GM12872 (cell line): Measurements from ENCODE around the gene SLC4A7.

Source experiments
- TF ChIP-seq, protein P1 (sequence below): IDR thresholded peaks from 3 replicates; pipeline ENCODE4 v1.5.1; 2011; ENCODE audit warnings: low read depth, mild to moderate bottlenecking, low read length, moderate library complexity; ENCODE audit not compliant: insufficient read depth

The SLC4A7 gene

DNA sequence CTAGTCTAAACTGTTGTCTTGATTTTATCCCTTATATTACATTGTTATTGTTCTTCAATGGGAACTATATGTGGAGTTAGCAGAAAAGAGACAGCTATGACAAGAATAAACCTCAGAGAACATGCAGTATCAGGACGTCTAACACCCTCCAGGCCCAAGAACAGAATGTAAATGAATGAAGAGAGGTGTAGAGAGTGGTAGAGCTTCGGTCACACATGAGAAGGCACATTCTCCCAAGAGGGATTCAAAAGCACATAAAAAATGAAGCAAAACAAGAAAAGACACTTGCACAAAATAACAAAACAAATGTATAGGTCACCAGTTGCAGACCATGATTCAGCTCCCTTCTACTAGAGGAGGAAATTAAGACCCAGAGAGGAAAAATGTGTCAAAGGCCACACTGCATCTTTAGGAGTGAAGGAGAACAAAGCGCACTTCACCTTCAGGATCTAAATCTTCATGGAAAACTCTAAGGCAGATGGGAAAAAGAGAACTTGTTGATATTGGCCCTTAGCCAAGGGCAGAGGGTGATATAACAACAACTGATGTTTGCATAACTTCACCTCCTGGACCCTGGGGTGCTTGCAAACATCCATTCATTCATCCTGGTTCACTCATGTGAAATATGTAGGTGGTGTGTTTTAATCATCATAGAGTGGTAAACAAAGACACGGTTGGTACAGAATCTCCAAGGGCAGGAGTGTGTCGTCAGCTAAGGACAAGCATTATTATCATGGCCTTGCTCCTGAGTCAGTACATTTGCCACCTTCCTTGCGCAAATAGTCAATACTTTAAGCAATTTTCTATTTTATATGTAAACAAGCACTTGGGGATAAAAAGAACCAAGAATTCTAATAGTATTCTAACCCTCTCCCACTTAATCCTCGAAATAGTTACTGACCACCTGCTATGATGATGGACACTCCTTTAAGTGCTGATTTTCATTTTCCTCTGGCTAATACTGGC lies 123.8 kb downstream of the SLC4A7 start:
- TF ChIP-seq, protein P1, sequence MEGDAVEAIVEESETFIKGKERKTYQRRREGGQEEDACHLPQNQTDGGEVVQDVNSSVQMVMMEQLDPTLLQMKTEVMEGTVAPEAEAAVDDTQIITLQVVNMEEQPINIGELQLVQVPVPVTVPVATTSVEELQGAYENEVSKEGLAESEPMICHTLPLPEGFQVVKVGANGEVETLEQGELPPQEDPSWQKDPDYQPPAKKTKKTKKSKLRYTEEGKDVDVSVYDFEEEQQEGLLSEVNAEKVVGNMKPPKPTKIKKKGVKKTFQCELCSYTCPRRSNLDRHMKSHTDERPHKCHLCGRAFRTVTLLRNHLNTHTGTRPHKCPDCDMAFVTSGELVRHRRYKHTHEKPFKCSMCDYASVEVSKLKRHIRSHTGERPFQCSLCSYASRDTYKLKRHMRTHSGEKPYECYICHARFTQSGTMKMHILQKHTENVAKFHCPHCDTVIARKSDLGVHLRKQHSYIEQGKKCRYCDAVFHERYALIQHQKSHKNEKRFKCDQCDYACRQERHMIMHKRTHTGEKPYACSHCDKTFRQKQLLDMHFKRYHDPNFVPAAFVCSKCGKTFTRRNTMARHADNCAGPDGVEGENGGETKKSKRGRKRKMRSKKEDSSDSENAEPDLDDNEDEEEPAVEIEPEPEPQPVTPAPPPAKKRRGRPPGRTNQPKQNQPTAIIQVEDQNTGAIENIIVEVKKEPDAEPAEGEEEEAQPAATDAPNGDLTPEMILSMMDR: no peak

DNA sequence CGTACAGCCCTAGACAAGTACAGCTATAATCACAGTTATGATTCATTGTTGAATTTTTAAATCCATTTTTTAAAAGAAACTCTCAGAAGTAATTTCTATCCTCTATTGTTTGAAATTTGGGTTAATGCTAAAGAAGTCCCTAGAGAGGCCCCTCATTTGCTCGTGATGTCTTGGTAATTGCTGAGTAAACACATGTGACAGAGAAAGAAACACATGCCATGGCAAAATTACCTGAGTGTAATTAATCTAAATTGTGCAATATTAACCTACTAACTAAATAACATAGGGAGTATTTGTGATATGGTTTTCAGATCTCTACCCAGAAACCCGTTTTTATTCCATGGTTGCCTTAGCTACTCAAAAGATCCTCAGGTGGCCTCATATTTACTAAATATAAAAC lies 125.8 kb downstream of the SLC4A7 start:
- TF ChIP-seq, protein P1: no peak

DNA sequence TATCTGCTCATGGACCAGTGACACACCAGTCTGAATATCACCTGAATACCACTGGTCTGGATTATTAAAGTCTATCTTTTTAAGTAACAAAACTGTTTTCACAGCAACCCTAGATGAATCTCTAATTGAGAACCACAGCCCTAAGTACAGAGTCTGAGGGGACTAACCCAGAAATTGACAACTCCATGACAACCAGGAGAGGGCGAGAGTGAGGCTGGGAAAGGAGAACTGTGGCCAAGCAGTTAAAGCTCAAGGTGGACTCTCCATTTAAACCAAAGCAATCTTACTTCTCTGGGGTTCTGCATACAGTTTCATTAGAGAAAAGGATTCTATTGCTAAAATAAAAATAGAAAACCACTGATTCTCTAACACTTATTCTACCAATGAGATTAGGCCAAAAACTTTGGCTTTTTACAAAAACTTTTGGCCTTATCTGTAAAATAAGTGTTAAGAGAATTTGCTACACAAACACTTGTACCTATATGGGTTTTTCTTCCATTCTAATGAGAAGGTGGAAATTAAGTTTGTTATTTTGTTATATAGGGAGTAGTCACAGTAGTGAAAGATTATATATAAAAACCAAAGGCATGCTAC lies 126.4 kb downstream of the SLC4A7 start:
- TF ChIP-seq, protein P1: peak; percentile 82

DNA sequence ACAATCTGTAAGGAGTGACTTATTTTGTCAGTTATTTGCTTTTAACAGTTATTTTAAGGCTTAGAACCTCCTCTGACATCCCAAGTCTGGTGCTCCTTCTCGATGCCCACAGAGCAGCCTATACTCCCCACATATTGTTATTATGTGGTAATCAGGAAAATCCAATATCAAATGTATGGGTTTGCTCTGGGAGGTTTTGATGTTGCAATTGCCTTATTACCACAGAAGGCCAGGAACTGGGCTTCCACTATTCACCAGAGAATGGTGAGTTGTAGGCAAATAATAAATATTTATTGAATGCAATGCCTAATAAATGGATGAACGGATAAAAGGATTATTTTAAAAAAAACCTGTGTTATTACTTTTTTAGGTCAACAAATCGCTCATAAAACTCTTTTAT lies 127.2 kb downstream of the SLC4A7 start:
- TF ChIP-seq, protein P1: no peak

DNA sequence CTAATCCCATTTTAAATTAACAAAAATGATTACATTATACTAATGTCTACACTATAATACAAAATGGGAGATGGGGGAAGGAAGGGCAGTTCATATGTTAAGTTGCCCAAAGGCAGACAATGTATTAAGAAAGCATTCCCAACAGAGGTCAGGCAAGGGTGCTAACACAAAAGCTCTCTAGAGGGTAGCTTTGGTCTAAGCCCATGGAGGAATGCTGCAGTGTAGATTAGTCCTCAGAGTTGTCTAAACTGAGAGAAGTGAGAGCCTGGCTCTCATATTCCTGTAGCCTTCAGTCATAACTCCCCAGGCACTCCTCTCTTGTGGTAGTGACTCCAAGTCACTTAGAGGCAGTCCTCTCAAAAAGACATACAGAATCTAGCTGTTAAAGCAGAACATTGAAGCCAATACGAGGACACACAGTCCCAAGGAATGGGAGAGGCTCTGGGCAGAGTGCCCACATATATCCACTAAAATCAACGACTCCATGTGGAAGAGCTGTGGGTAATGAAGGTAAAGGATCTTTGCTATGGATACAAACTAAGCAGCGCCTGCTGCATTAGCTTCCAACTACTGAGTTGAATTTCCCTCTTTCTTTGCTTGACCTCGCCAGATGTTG lies 129.5 kb downstream of the SLC4A7 start:
- TF ChIP-seq, protein P1: no peak

DNA sequence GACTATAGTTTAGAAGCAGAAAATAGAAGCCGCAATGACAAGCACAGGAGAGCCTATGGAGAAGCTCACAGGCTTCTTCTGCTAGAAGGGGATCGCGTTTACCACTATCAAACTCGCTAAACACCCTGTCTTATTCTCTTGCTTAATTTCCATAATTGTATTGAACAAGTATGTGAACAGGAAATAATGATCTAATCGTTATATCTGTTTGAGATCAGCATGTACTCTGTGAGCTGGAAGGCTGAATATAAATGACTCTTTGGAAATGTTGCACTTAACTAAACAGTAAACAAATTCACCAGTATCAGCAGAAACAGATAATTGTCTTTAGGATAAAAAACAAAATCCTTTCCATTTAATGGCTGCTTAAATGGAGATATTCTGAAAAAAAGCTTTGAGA lies 130.0 kb downstream of the SLC4A7 start:
- TF ChIP-seq, protein P1: no peak

DNA sequence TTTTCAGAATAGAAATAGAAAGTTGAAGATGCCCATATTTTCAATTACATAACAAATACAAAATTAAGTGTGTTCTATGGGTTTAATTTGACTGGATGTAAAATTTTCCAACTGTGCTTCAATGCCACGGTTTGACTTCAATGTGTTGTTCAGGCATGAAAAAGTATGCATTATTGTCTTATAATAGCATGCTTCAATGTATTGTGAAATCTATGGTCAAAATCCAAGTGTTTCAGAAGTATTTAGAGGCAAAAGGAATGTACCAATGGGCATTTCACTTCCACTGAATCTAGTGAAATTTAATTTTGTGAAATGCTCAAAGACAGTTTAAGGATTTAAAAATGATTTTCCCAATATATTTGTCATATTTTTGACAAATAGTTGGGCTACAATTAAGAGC lies 131.0 kb downstream of the SLC4A7 start:
- TF ChIP-seq, protein P1: no peak
